ENCODE results near the gene C1QL3. TPM values are rescaled to one million over a fixed set of nuclear protein-coding genes. Genes with fewer than 3 reads are reported as not detected.

Gene C1QL3
- total RNA-seq, 2 donors from 2014 or later, result 0.20 TPM; not detected in 1

GRCh38 chr10:16544099-16544498, 22.4 kb upstream of the C1QL3 start:
- no peaks in the 10 kb centered on the region for H3K9me3 Mint-ChIP-seq
- H3K4me1 Mint-ChIP-seq, result no peaks in the 10 kb centered on the region
- no peaks in the 10 kb centered on the region for H3K36me3 ChIP-seq (ENCODE audit: control insufficient read depth, insufficient read depth, low read length)
- TF ChIP-seq CTCF (conservative IDR thresholded peaks at IDR 0.05), result no peak
- no peak overlapping the region for H3K9ac ChIP-seq (ENCODE audit: extremely low read depth, low read length, poor library complexity, severe bottlenecking)
- DNase-seq, result no peak
- WGBS, 2 experiments (ENCODE audit: insufficient coverage in 1 of 2, insufficient read length in 1 of 2), result 96% methylated on average over 3 of the region's 3 CpGs; no CpG with 5 or more reads in 1 of the 2 experiments
- H3K4me3 Mint-ChIP-seq, result no peak overlapping the region
- H3K9me3 ChIP-seq (ENCODE audit: control insufficient read depth, low read length), result no peaks in the 10 kb centered on the region
- H3K27ac Mint-ChIP-seq, result no peak overlapping the region
- H3K27me3 ChIP-seq (ENCODE audit: control insufficient read depth, insufficient read depth, low read length, poor library complexity, severe bottlenecking), result peaks cover 11% of the 10 kb centered on the region
- H3K4me3 ChIP-seq (ENCODE audit: low read length), result no peak overlapping the region
- no peaks in the 10 kb centered on the region for H3K36me3 Mint-ChIP-seq (ENCODE audit: low read depth)
- no peak overlapping the region for H3K27ac ChIP-seq (ENCODE audit: low read depth, low read length)
- H3K27me3 Mint-ChIP-seq (ENCODE audit: insufficient read depth), result peaks cover 15% of the 10 kb centered on the region
- no peaks in the 10 kb centered on the region for H3K4me1 ChIP-seq (ENCODE audit: control insufficient read depth, insufficient read depth, low read length)

- 93 to 98% methylated on average over 5 of the region's 5 CpGs for WGBS, 2 experiments (ENCODE audit: insufficient coverage in 1 of 2, insufficient read length in 1 of 2)
These were observed 14.5 kb upstream of the C1QL3 start for GRCh38 chr10:16536155-16536554.

GRCh38 chr10:16529853-16530252, 8.2 kb upstream of the C1QL3 start:
- H3K9me3 Mint-ChIP-seq, result no peaks in the 10 kb centered on the region
- H3K4me3 ChIP-seq (ENCODE audit: low read length), result no peak overlapping the region
- no peak overlapping the region for H3K4me3 Mint-ChIP-seq
- 94 to 96% methylated on average over 2 to 3 of the region's 3 CpGs for WGBS, 2 experiments (ENCODE audit: insufficient coverage in 1 of 2, insufficient read length in 1 of 2)
- H3K36me3 ChIP-seq (ENCODE audit: control insufficient read depth, insufficient read depth, low read length), result no peaks in the 10 kb centered on the region
- no peaks in the 10 kb centered on the region for H3K4me1 ChIP-seq (ENCODE audit: control insufficient read depth, insufficient read depth, low read length)
- H3K4me1 Mint-ChIP-seq, result peaks cover 10% of the 10 kb centered on the region
- H3K36me3 Mint-ChIP-seq (ENCODE audit: low read depth), result no peaks in the 10 kb centered on the region
- H3K27me3 Mint-ChIP-seq (ENCODE audit: insufficient read depth), result peaks cover 17% of the 10 kb centered on the region
- no peaks in the 10 kb centered on the region for H3K9me3 ChIP-seq (ENCODE audit: control insufficient read depth, low read length)
- DNase-seq, result no peak
- H3K27ac Mint-ChIP-seq, result no peak overlapping the region
- no peak overlapping the region for H3K9ac ChIP-seq (ENCODE audit: extremely low read depth, low read length, poor library complexity, severe bottlenecking)
- TF ChIP-seq CTCF (conservative IDR thresholded peaks at IDR 0.05), result no peak
- peaks cover 30% of the 10 kb centered on the region for H3K27me3 ChIP-seq (ENCODE audit: control insufficient read depth, insufficient read depth, low read length, poor library complexity, severe bottlenecking)
- no peak overlapping the region for H3K27ac ChIP-seq (ENCODE audit: low read depth, low read length)

More at GRCh38 chr10:16536155-16536554, 14.5 kb upstream of the C1QL3 start:
- no peaks in the 10 kb centered on the region for H3K9me3 Mint-ChIP-seq
- no peak for TF ChIP-seq CTCF (conservative IDR thresholded peaks at IDR 0.05)
- Histone ChIP-seq H3K27me3 (ENCODE audit: control insufficient read depth, insufficient read depth, low read length, poor library complexity, severe bottlenecking) (peaks cover 11% of the 10 kb centered on the region), H3K36me3 (ENCODE audit: control insufficient read depth, insufficient read depth, low read length) (no peaks in the 10 kb centered on the region), H3K9ac (ENCODE audit: extremely low read depth, low read length, poor library complexity, severe bottlenecking) (no peak overlapping the region), H3K4me3 (ENCODE audit: low read length) (no peak overlapping the region), H3K27ac (ENCODE audit: low read depth, low read length) (no peak overlapping the region), H3K9me3 (ENCODE audit: control insufficient read depth, low read length) (no peaks in the 10 kb centered on the region), H3K4me1 (ENCODE audit: control insufficient read depth, insufficient read depth, low read length) (no peaks in the 10 kb centered on the region)
- no peak overlapping the region for H3K27ac Mint-ChIP-seq
- no peak overlapping the region for H3K4me3 Mint-ChIP-seq
- no peak for DNase-seq
- no peaks in the 10 kb centered on the region for H3K36me3 Mint-ChIP-seq (ENCODE audit: low read depth)
- H3K4me1 Mint-ChIP-seq, result no peaks in the 10 kb centered on the region
- H3K27me3 Mint-ChIP-seq (ENCODE audit: insufficient read depth), result peaks cover 10% of the 10 kb centered on the region

Data from endodermal cell (in vitro differentiated cells).